ENCODE measurements around the gene ECT2L.

Gene ECT2L

GRCh38 chr6:138944412-138944811 is 148.5 kb downstream of the ECT2L start:
- DNase-seq (ENCODE audit: low read depth) = peak; percentile 5

- DNase-seq (ENCODE audit: low read depth) = no peak
Measured at GRCh38 chr6:138945354-138945753, 149.5 kb downstream of the ECT2L start.

GRCh38 chr6:138948004-138948403 is 152.1 kb downstream of the ECT2L start:
- no peak for DNase-seq (ENCODE audit: low read depth)

GRCh38 chr6:138948546-138949179 is 152.8 kb downstream of the ECT2L start:
- DNase-seq (ENCODE audit: low read depth) = no peak

- DNase-seq (ENCODE audit: low read depth) = no peak
Measured at GRCh38 chr6:138953451-138953850, 157.6 kb downstream of the ECT2L start.
